Stimulated activated CD8-positive, alpha-beta memory T cell treated with anti-CD3 and anti-CD28 coated beads, Interleukin-7, amount 100 ng/mL, for 48 hours (primary cell): ENCODE results near the gene COQ4.

Source experiments
- DNase-seq, 2 donors: peaks; one replicate each; pipeline ENCODE4 v3.0.0-alpha.2; 2020; ENCODE audit warnings: low read depth in 1 of 2; ENCODE audit errors: extremely low read depth in 1 of 2

The COQ4 gene

GRCh38 chr9:128372188-128372641 is 49.6 kb downstream of the COQ4 start:
- DNase-seq = no peak

- DNase-seq = no peak
Observed at GRCh38 chr9:128372784-128373183, 50.1 kb downstream of the COQ4 start.

GRCh38 chr9:128374221-128374675 is 51.6 kb downstream of the COQ4 start:
- DNase-seq = no peak

- DNase-seq = no peak
Observed at GRCh38 chr9:128375865-128376264, 53.2 kb downstream of the COQ4 start.

GRCh38 chr9:128382261-128382660 is 59.6 kb downstream of the COQ4 start:
- no peak for DNase-seq

- DNase-seq = no peak
Observed at GRCh38 chr9:128383007-128383753, 60.5 kb downstream of the COQ4 start.
